RWPE1 (cell line): ENCODE measurements around the gene PPME1.

Source experiments
- CTCF ChIA-PET: fragments of 350-600 bp; sonication (Branson Sonifier 250); formaldehyde crosslinking; extraction: SDS; loops from one replicate; lab custom pipeline; 2021; lab: Yijun Ruan, JAX
- POLR2A ChIA-PET: fragments of 400-600 bp; formaldehyde crosslinking; extraction: SDS; loops from one replicate; lab custom pipeline; 2020; ENCODE audit warnings: antibody characterized with exemption; ENCODE audit not compliant: low non-redundant PET; lab: Yijun Ruan, JAX
- DNase-seq: peaks from one replicate; pipeline ENCODE4 v3.0.0; 2012; ENCODE audit warnings: low spot score
- H3K27ac ChIP-seq: fragments of 450-650 bp; 2 replicates; pipeline ENCODE4 v1.5.1; 2017
- TF ChIP-seq, protein P1 (sequence below): fragments of 450-650 bp; conservative IDR thresholded peaks from 2 replicates; pipeline ENCODE4 v1.5.1; 2017; ENCODE audit warnings: low read depth, mild to moderate bottlenecking

PPME1 gene

DNA sequence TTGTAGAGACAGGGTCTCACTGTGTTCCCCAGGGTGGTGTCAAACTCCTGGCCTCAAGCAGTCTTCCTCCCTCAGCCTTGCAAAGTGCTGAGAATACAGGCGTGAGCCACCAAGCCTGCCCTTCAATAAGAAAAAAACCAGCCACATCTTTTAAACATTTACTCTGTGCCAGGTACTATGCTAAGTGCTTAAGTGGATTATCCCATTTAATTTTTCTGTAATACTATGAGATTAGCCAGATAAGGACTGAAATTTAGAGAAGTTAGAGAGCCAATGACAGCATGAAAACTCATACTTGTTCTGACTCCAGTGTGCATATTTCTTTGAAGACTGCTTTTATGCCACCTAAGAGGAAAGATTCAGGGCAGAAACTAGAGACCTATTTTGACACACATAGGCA is 35.7 kb downstream of the PPME1 start:
- ChIA-PET POLR2A (no interaction called here), CTCF (no interaction called here)
- no peak overlapping the region for H3K27ac ChIP-seq
- TF ChIP-seq, protein P1, sequence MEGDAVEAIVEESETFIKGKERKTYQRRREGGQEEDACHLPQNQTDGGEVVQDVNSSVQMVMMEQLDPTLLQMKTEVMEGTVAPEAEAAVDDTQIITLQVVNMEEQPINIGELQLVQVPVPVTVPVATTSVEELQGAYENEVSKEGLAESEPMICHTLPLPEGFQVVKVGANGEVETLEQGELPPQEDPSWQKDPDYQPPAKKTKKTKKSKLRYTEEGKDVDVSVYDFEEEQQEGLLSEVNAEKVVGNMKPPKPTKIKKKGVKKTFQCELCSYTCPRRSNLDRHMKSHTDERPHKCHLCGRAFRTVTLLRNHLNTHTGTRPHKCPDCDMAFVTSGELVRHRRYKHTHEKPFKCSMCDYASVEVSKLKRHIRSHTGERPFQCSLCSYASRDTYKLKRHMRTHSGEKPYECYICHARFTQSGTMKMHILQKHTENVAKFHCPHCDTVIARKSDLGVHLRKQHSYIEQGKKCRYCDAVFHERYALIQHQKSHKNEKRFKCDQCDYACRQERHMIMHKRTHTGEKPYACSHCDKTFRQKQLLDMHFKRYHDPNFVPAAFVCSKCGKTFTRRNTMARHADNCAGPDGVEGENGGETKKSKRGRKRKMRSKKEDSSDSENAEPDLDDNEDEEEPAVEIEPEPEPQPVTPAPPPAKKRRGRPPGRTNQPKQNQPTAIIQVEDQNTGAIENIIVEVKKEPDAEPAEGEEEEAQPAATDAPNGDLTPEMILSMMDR = no peak
- no peak for DNase-seq

DNA sequence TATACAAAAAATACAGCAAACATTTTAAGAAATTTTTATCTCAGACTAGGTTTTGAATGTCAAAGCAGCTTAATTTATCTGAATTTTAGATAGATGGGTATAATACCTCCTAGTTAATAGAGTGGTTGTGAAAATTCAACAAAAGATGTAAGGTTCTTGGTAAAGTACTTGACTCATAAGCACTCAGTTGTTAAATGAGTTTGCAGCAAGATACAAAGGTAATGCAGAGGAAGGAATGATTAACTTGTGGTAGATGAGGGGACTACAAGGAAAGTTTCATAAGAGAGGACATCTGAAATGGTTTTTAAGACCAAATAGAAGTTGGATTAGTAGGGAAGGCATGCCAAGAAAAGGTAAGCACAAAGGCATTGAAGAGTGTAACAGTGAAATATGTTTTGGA is 37.4 kb downstream of the PPME1 start:
- no peak for DNase-seq
- ChIA-PET CTCF (interaction anchor here (0.7 kb wide), 1 partner anchor 285 kb away, joined by 3 read pairs; the partner anchor contains the start of gene LIPT2), POLR2A (no interaction called here)
- H3K27ac ChIP-seq = no peak overlapping the region
- TF ChIP-seq, protein P1 = no peak

DNA sequence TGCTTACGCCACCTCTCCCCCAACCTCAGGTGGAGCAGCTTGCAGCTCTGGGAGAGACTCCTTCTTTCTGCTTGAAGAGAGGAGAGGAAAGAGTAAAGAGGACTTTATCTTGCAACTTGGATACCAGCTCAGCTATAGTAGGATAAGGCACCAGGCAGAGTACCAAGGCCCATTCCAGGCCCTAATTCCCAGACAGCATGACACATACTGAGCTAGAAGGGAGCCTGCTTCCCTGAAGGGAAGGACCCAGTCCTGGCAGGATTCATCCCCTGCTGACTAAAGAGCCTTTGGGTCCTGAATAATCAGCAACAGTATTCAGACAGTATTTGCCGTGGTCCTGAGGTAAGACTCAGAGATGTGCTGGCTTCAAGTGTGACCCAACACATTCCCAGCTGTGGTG is 41.4 kb downstream of the PPME1 start:
- POLR2A ChIA-PET = no interaction called here
- CTCF ChIA-PET = no interaction called here
- no peak overlapping the region for H3K27ac ChIP-seq
- no peak for DNase-seq
- TF ChIP-seq, protein P1 = no peak

DNA sequence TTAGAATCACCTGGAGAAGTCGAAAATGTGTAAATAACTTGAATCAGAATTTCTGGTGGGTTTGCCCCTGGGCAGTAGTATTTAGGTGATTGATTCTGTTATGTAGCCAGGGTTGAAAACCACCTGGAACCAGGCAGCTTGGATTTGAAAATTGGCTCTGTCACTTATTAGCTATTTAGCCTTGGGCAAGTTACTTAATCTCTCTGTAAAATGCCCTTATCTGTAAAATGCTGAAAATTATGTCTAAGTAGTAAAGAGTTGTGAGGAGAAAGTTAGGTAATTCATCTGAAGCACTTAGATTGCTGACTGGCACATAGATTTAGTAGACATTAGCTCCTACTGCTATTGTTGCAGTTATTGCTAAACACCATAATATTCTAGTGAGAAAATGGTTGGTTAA is 49.3 kb downstream of the PPME1 start:
- DNase-seq = no peak
- CTCF ChIA-PET = interaction anchor here (0.6 kb wide), 1 partner anchor 463 kb away, joined by 5 read pairs; no protein-coding TSS in a partner anchor
- POLR2A ChIA-PET = no interaction called here
- H3K27ac ChIP-seq = no peak overlapping the region
- TF ChIP-seq, protein P1 = no peak

DNA sequence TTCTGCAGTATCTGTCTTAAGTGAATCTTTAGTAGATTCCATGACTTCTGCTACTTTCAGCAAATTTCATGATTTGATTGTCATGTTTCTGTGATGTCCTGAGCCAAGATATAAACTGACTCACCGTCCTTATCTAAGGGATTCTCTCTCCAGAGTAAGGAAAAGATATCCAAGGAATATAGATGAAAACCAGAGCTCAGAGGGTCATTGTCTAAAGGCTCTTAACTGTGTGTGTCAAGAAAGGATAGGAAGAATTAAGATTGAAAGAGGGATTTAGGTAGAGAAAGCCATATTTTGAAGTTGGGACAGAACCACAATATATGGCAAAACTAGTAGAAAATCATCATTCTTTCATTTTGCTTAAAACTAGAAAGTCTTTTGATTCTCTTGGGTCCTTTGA is 50.7 kb downstream of the PPME1 start:
- no peak for DNase-seq
- TF ChIP-seq, protein P1 = no peak
- no peak overlapping the region for H3K27ac ChIP-seq
- ChIA-PET POLR2A (no interaction called here), CTCF (interaction anchor here (0.6 kb wide), 2 partner anchors 227 to 517 kb away, joined by 3 read pairs; no protein-coding TSS in a partner anchor)

DNA sequence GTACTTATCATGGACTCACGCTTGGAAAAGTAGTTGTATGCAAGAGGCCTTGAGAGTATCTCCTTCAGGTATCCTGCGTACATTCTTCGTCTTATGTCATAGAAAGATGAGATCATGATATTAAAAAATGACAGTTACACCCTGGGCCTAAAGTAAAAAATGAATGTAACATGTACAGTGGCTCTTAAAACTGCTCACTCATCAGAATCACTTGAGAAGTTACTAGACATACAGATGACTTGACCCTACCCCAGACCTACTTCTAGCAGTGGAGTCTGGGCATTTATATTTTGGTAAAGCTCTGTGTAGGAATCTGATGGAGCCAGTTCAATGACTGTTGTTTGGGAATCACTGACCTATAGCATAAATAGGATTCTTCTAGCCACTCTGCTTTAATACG is 54.5 kb downstream of the PPME1 start:
- POLR2A ChIA-PET = no interaction called here
- no peak for DNase-seq
- H3K27ac ChIP-seq = no peak overlapping the region
- CTCF ChIA-PET = no interaction called here
- TF ChIP-seq, protein P1 = no peak
